H1 (cell line): Measurements from ENCODE around the gene EFR3B. TPM values are rescaled to one million over a fixed set of nuclear protein-coding genes. Genes with fewer than 3 reads are reported as not detected.

ENCODE experiments used
- CTCF ChIA-PET: fragments of 300-600 bp; sonication (Branson Sonifier 250); formaldehyde crosslinking; loops from one replicate; lab custom pipeline; 2021; ENCODE audit not compliant: partially characterized antibody; lab: Charles Lee
- POLR2A ChIA-PET: fragments of 300-600 bp; sonication (Branson Sonifier 250); formaldehyde crosslinking; loops from one replicate; lab custom pipeline; 2021; ENCODE audit warnings: inconsistent platforms; ENCODE audit not compliant: partially characterized antibody; lab: Charles Lee
- DNase-seq, 2 experiments: peaks; one replicate each; pipeline versions ENCODE4 v3.0.0 to v3.0.0-alpha.2; 2010 to 2022; ENCODE audit warnings: low spot score in 2 of 2, low read depth in 1 of 2, mixed read lengths in 1 of 2
- FAIRE-seq: peaks from 2 replicates; lab custom pipeline; 2011; peaks lifted over from hg19 to GRCh38; lab: Jason Lieb, UNC
- H2AFZ ChIP-seq: 2 replicates; pipeline ENCODE4 v1.8.1; 2012; ENCODE audit warnings: low read length, inconsistent platforms
- H2AK5ac ChIP-seq: 2 replicates; pipeline ENCODE4 v1.6.1; 2013; ENCODE audit warnings: low read depth, low read length
- H2BK120ac ChIP-seq: replicated peaks from 2 replicates; pipeline ENCODE3; 2013; ENCODE audit warnings: low read depth, low read length, inconsistent platforms
- H2BK12ac ChIP-seq: 2 replicates; pipeline ENCODE4 v1.6.1; 2013; ENCODE audit warnings: low read depth, low read length
- H2BK15ac ChIP-seq: 2 replicates; pipeline ENCODE4 v1.6.1; 2013; ENCODE audit warnings: low read length
- H2BK20ac ChIP-seq: 2 replicates; pipeline ENCODE4 v1.6.1; 2013; ENCODE audit warnings: low read length
- H2BK5ac ChIP-seq: 2 replicates; pipeline ENCODE4 v1.6.1; 2013; ENCODE audit warnings: low read depth, low read length
- H3K14ac ChIP-seq: 2 replicates; pipeline ENCODE4 v1.6.1; 2013; ENCODE audit warnings: inconsistent platforms; ENCODE audit not compliant: insufficient read length
- H3K18ac ChIP-seq: 2 replicates; pipeline ENCODE4 v1.6.1; 2013; ENCODE audit warnings: low read length; ENCODE audit errors: extremely low read depth
- H3K23ac ChIP-seq: 2 replicates; pipeline ENCODE4 v1.6.1; 2013; ENCODE audit warnings: inconsistent platforms; ENCODE audit not compliant: insufficient read length
- H3K23me2 ChIP-seq: 2 replicates; pipeline ENCODE4 v1.6.1; 2013; ENCODE audit warnings: low read depth, low read length
- H3K27ac ChIP-seq: 2 replicates; pipeline ENCODE4 v1.6.1; 2011; ENCODE audit warnings: low read depth, low read length, inconsistent platforms
- H3K27me3 ChIP-seq, 4 experiments: replicated peaks in 1 of 4; 1 replicate in 1 of 4; 2 replicates in 3 of 4; pipeline versions ENCODE4 v1.6.1 to v1.8.1; 2011 to 2013; ENCODE audit warnings: low read length in 3 of 4, mild to moderate bottlenecking in 3 of 4, inconsistent platforms in 2 of 4, mixed read lengths in 2 of 4, moderate library complexity in 1 of 4; ENCODE audit not compliant: control insufficient read depth in 3 of 4, insufficient read depth in 3 of 4; ENCODE audit errors: extremely low read depth in 1 of 4
- H3K36me3 ChIP-seq, 4 experiments: 2 replicates each; pipeline versions ENCODE4 v1.6.1 to v1.8.1; 2011 to 2013; ENCODE audit warnings: mild to moderate bottlenecking in 4 of 4, low read length in 3 of 4, moderate library complexity in 2 of 4, control low read depth in 1 of 4, inconsistent platforms in 1 of 4; ENCODE audit not compliant: insufficient read depth in 4 of 4, control insufficient read depth in 2 of 4
- H3K4ac ChIP-seq: replicated peaks from 2 replicates; pipeline ENCODE3; 2013; ENCODE audit warnings: low read length, low read depth, mixed read lengths, inconsistent platforms; ENCODE audit not compliant: insufficient read length
- H3K4me1 ChIP-seq, 4 experiments: replicated peaks in 1 of 4; 1 replicate in 1 of 4; 2 replicates in 3 of 4; pipeline versions ENCODE4 v1.6.1 to v1.8.1; 2011 to 2013; ENCODE audit warnings: low read length in 3 of 4, inconsistent platforms in 2 of 4, mixed read lengths in 1 of 4; ENCODE audit not compliant: insufficient read depth in 4 of 4, control insufficient read depth in 3 of 4
- H3K4me2 ChIP-seq, 2 experiments: 2 replicates each; pipeline versions ENCODE4 v1.6.1 to v1.8.1; 2011 to 2013; ENCODE audit warnings: low read depth in 2 of 2, low read length in 2 of 2, control low read depth in 1 of 2, inconsistent platforms in 1 of 2, mild to moderate bottlenecking in 1 of 2; ENCODE audit not compliant: insufficient read depth in 1 of 2
- H3K4me3 ChIP-seq, 4 experiments: fragments of 200-600, 300-600 bp in 1 of 4; sonication (generic), shearing (Covaris generic), sonication (Bioruptor Twin) in 1 of 4; 2 replicates each; pipeline versions ENCODE4 v1.5.1 to v1.8.1; 2011 to 2016; ENCODE audit warnings: low read length in 4 of 4, low read depth in 3 of 4, control low read depth in 2 of 4, inconsistent platforms in 2 of 4, mild to moderate bottlenecking in 2 of 4, mixed read lengths in 1 of 4, moderate library complexity in 1 of 4; ENCODE audit not compliant: insufficient read depth in 2 of 4; ENCODE audit errors: extremely low read depth in 1 of 4
- H3K56ac ChIP-seq: replicated peaks from 2 replicates; pipeline ENCODE3; 2013; ENCODE audit warnings: low read depth, mild to moderate bottlenecking, mixed read lengths, low read length, inconsistent platforms; ENCODE audit not compliant: insufficient read length
- H3K79me1 ChIP-seq: 2 replicates; pipeline ENCODE4 v1.6.1; 2013; ENCODE audit warnings: low read depth, low read length, control low read depth
- H3K79me2 ChIP-seq, 2 experiments: 2 replicates each; pipeline versions ENCODE4 v1.6.1 to v1.8.1; 2012 to 2013; ENCODE audit warnings: low read length in 2 of 2, mild to moderate bottlenecking in 2 of 2, inconsistent platforms in 1 of 2; ENCODE audit not compliant: insufficient read depth in 2 of 2, control insufficient read depth in 1 of 2
- H3K9ac ChIP-seq, 4 experiments: replicated peaks in 1 of 4; 1 replicate in 1 of 4; 2 replicates in 3 of 4; pipeline versions ENCODE4 v1.6.1 to v1.8.1; 2011 to 2013; ENCODE audit warnings: low read depth in 3 of 4, low read length in 3 of 4, control low read depth in 2 of 4, mild to moderate bottlenecking in 2 of 4, moderate library complexity in 2 of 4, inconsistent platforms in 1 of 4; ENCODE audit errors: extremely low read depth in 1 of 4
- H3K9me3 ChIP-seq, 2 experiments: 2 replicates each; pipeline versions ENCODE4 v1.6.1 to v1.8.1; 2012 to 2013; ENCODE audit warnings: mild to moderate bottlenecking in 2 of 2, moderate library complexity in 2 of 2, control low read depth in 1 of 2, inconsistent platforms in 1 of 2, low read depth in 1 of 2, low read length in 1 of 2, mixed read lengths in 1 of 2; ENCODE audit not compliant: insufficient read depth in 2 of 2
- H4K20me1 ChIP-seq, 2 experiments: replicated peaks in 1 of 2; 2 replicates each; pipeline versions ENCODE3 to v1.8.1; 2011 to 2013; ENCODE audit warnings: inconsistent platforms in 2 of 2, low read length in 2 of 2, mild to moderate bottlenecking in 1 of 2; ENCODE audit not compliant: insufficient read depth in 2 of 2, control insufficient read depth in 1 of 2
- H4K5ac ChIP-seq: 2 replicates; pipeline ENCODE4 v1.6.1; 2013; ENCODE audit warnings: low read length, low read depth, mixed read lengths, inconsistent platforms; ENCODE audit not compliant: insufficient read length
- H4K8ac ChIP-seq: 2 replicates; pipeline ENCODE4 v1.8.0; 2013; ENCODE audit warnings: mild to moderate bottlenecking, moderate library complexity, low read length, inconsistent platforms; ENCODE audit not compliant: insufficient read depth; ENCODE audit errors: extremely low read depth
- H4K91ac ChIP-seq: replicated peaks from 2 replicates; pipeline ENCODE3; 2013; ENCODE audit warnings: low read length, mixed read lengths, inconsistent platforms; ENCODE audit not compliant: insufficient read length
- BACH1 ChIP-seq: IDR thresholded peaks from 2 replicates; pipeline ENCODE4 v1.6.1; 2012; ENCODE audit warnings: low read length, improper control_type of control experiment
- CTBP2 ChIP-seq: IDR thresholded peaks from 2 replicates; pipeline ENCODE4 v1.7.0; 2011; ENCODE audit warnings: borderline replicate concordance, mild to moderate bottlenecking, moderate library complexity, mixed read lengths, low read length; ENCODE audit not compliant: insufficient read depth, insufficient read length
- EZH2 ChIP-seq: fragments of 200-600 bp; sonication (generic); IDR thresholded peaks from 2 replicates; pipeline ENCODE4 v1.7.1; 2012; ENCODE audit warnings: low read depth, mild to moderate bottlenecking, moderate library complexity, low read length, inconsistent platforms; ENCODE audit not compliant: severe bottlenecking
- KDM5A ChIP-seq: fragments of 200-600 bp; IDR thresholded peaks from 2 replicates; pipeline ENCODE4 v1.7.1; 2012; ENCODE audit warnings: mild to moderate bottlenecking, low read length, inconsistent platforms, mixed read lengths
- PHF8 ChIP-seq: fragments of 200-600 bp; sonication (generic); conservative IDR thresholded peaks from 2 replicates; pipeline ENCODE4 v1.7.1; 2012; ENCODE audit warnings: low read depth, mild to moderate bottlenecking, inconsistent platforms, low read length, moderate library complexity
- POLR2A ChIP-seq, 2 experiments: IDR thresholded peaks; 1 replicate in 1 of 2; 2 replicates in 1 of 2; pipeline ENCODE4 v1.6.1; 2011; ENCODE audit warnings: low read depth in 2 of 2, low read length in 2 of 2, mild to moderate bottlenecking in 2 of 2; ENCODE audit errors: control extremely low read depth in 1 of 2
- POLR2AphosphoS5 ChIP-seq: IDR thresholded peaks from 2 replicates; pipeline ENCODE4 v1.6.1; 2011; ENCODE audit warnings: low read depth, low read length
- RFX5 ChIP-seq: IDR thresholded peaks from 2 replicates; pipeline ENCODE4 v1.6.1; 2011; ENCODE audit warnings: low read depth, low read length, improper control_type of control experiment, borderline replicate concordance
- SP1 ChIP-seq: IDR thresholded peaks from 2 replicates; pipeline ENCODE4 v1.6.1; 2011; ENCODE audit warnings: low read depth, low read length
- SRF ChIP-seq: IDR thresholded peaks from 2 replicates; pipeline ENCODE4 v1.6.1; 2011; ENCODE audit warnings: mild to moderate bottlenecking, low read depth, low read length, moderate library complexity
- TAF1 ChIP-seq: IDR thresholded peaks from 2 replicates; pipeline ENCODE4 v1.6.1; 2011; ENCODE audit warnings: mild to moderate bottlenecking, low read depth, low read length
- TBP ChIP-seq: IDR thresholded peaks from 2 replicates; pipeline ENCODE4 v1.6.1; 2011; ENCODE audit warnings: low read depth, low read length, improper control_type of control experiment
- WGBS, 2 experiments: shearing (Covaris generic) in 1 of 2; methylation state at CpG; one replicate each; pipeline versions ENCODE4 v1.1.6 to v1.1.7; 2013 to 2015; ENCODE audit warnings: low lambda C conversion rate in 2 of 2, mixed read lengths in 2 of 2, inconsistent platforms in 1 of 2, low coverage in 1 of 2, missing lambda C conversion rate in 1 of 2; ENCODE audit not compliant: insufficient replicate concordance in 2 of 2, insufficient coverage in 1 of 2, insufficient read length in 1 of 2; ENCODE audit errors: extremely low coverage in 1 of 2, missing lambda C conversion rate in 1 of 2; 5-methylcytosine and 5-hydroxymethylcytosine counted together
- polyA plus RNA-seq, 7 experiments: library from polyadenylated mRNA; depleted of rRNA in 3 of 7; stranded (reverse) in 5 of 7; unstranded in 2 of 7; fragments of >200 nt in 5 of 7; fragments of 200-250 nt in 2 of 7; gene quantifications; 1 replicate in 5 of 7; 2 replicates in 1 of 7; 4 replicates in 1 of 7; pipeline versions ENCODE4 v1.2.1 to v1.2.3, GENCODE V29; 2011 to 2013; ENCODE audit warnings: missing spikeins in 2 of 7, mixed read lengths in 2 of 7
- total RNA-seq: library from RNA; stranded (reverse); fragmentation: NEBNext Ultra II Directional; extraction: Animal tissue kit (Norgen Biotek cat#: 25700); gene quantifications from 2 replicates; pipeline ENCODE4 v1.2.1, GENCODE V29; 2021

EFR3B gene
- total and polyA plus RNA-seq, 2 of the 8 experiments (the other 6 are each of a cell fraction or from before 2014, with no cell fraction given) = 3.4 to 9.6 TPM

- no peak overlapping the region for H3K4ac ChIP-seq
- H3K27me3 ChIP-seq = no peaks in the 10 kb centered on the region; a peak in 1 of 7 replicates
- no peak overlapping the region for H2BK120ac ChIP-seq
- no peak overlapping the region for H3K4me3 ChIP-seq
- H2BK20ac ChIP-seq = no peak overlapping the region
- H4K91ac ChIP-seq = no peak overlapping the region
- H3K18ac ChIP-seq = no peak overlapping the region
- no peak overlapping the region for H4K8ac ChIP-seq
- no peak overlapping the region for H3K14ac ChIP-seq
- no peaks in the 10 kb centered on the region for H3K79me1 ChIP-seq
- no peaks in the 10 kb centered on the region for H4K20me1 ChIP-seq
- no peak overlapping the region for H3K23ac ChIP-seq
- no peak overlapping the region for H3K4me2 ChIP-seq
- H3K79me2 ChIP-seq = no peaks in the 10 kb centered on the region
- H2AK5ac ChIP-seq = no peak overlapping the region
- H3K27ac ChIP-seq = no peak overlapping the region
- no peak overlapping the region for H2BK5ac ChIP-seq
- no peaks in the 10 kb centered on the region for H3K4me1 ChIP-seq
- no peak overlapping the region for H3K9ac ChIP-seq
- FAIRE-seq (no peak), DNase-seq (no peak)
- H3K9me3 ChIP-seq = no peaks in the 10 kb centered on the region
- no peak overlapping the region for H3K56ac ChIP-seq
- ChIA-PET POLR2A (no interaction called here), CTCF (interaction anchor here (0.7 kb wide), 1 partner anchor 131 kb away, joined by 3 read pairs; no protein-coding TSS in a partner anchor)
- H4K5ac ChIP-seq = no peak overlapping the region
- no peak for TF ChIP-seq RFX5
- TF ChIP-seq SRF = no peak
- TF ChIP-seq PHF8 = no peak
- TF ChIP-seq CTBP2 = no peak
- TF ChIP-seq EZH2 = no peak
- no peak for TF ChIP-seq TBP
- TF ChIP-seq POLR2A (IDR thresholded peaks at IDR 0.05; ENCODE audit: control extremely low read depth in 1 of 2, low read depth in 2 of 2, low read length in 2 of 2) = no peak
- TF ChIP-seq BACH1 = no peak
- no peak for TF ChIP-seq POLR2AphosphoS5
- no peak for TF ChIP-seq SP1
- TF ChIP-seq TAF1 = no peak
- TF ChIP-seq KDM5A = no peak
- H3K23me2 ChIP-seq = no peaks in the 10 kb centered on the region
- H2BK15ac ChIP-seq = no peak overlapping the region
- WGBS, 2 experiments = 78% methylated on average over 1 of the region's 1 CpG; no CpG with 5 or more reads in 1 of the 2 experiments
- no peak overlapping the region for H2AFZ ChIP-seq
- no peak overlapping the region for H2BK12ac ChIP-seq
- H3K36me3 ChIP-seq = no peaks in the 10 kb centered on the region
Measured at GRCh38 chr2:25002066-25002465, 39.8 kb upstream of the EFR3B start.
